Lower leg skin (tissue), 3 donors: ENCODE measurements around the gene TM2D3.

Source experiments
- POLR2A ChIP-seq, 2 donors: fragments of 450-650 bp; IDR thresholded peaks; one replicate each; pipeline ENCODE4 v1.6.1; 2016 to 2017; ENCODE audit warnings: antibody characterized with exemption in 2 of 2, mild to moderate bottlenecking in 1 of 2, moderate library complexity in 1 of 2
- TF ChIP-seq, protein P1 (sequence below), 3 donors: fragments of 450-650 bp; IDR thresholded peaks; one replicate each; pipeline ENCODE4 v1.5.1; 2016; ENCODE audit warnings: antibody characterized with exemption in 3 of 3, mild to moderate bottlenecking in 3 of 3, moderate library complexity in 2 of 3

DNA sequence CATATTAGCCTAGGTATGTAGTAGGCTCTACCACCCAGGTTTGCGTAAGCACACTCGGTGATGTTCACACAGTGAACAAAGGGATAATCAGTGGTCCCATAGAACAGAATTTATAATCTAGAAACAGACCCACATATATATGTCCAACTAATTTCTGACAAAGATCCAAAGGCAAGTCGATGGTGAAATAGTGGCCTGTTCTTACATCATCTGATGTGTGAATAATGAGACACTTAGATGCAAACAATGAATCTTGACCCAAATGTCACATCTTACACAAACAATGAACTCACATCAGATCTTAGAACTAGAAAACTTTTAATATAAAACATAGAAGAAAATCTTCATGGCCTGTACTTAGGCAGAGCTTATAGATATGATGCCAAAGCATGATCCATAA lies 17.6 kb upstream of the TM2D3 start:
- TF ChIP-seq, protein P1, sequence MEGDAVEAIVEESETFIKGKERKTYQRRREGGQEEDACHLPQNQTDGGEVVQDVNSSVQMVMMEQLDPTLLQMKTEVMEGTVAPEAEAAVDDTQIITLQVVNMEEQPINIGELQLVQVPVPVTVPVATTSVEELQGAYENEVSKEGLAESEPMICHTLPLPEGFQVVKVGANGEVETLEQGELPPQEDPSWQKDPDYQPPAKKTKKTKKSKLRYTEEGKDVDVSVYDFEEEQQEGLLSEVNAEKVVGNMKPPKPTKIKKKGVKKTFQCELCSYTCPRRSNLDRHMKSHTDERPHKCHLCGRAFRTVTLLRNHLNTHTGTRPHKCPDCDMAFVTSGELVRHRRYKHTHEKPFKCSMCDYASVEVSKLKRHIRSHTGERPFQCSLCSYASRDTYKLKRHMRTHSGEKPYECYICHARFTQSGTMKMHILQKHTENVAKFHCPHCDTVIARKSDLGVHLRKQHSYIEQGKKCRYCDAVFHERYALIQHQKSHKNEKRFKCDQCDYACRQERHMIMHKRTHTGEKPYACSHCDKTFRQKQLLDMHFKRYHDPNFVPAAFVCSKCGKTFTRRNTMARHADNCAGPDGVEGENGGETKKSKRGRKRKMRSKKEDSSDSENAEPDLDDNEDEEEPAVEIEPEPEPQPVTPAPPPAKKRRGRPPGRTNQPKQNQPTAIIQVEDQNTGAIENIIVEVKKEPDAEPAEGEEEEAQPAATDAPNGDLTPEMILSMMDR (IDR thresholded peaks at IDR 0.05) = no peak
- TF ChIP-seq POLR2A (IDR thresholded peaks at IDR 0.05) = no peak
